Measurements from ENCODE around the gene BACH2. TPM values are rescaled to one million over a fixed set of nuclear protein-coding genes. Genes with fewer than 3 reads are reported as not detected.

The BACH2 gene
- total RNA-seq, 1 donor from 2014 or later, result 7.8 TPM

- no peak for DNase-seq (ENCODE audit: low spot score)
- H3K4me1 Mint-ChIP-seq (ENCODE audit: low read depth), result peaks cover 31% of the 10 kb centered on the region
- H3K9me3 Mint-ChIP-seq (ENCODE audit: low read depth), result no peaks in the 10 kb centered on the region
- H3K27me3 Mint-ChIP-seq (ENCODE audit: low read depth), result no peaks in the 10 kb centered on the region
- peak overlapping the region; percentile 58 for H3K27ac Mint-ChIP-seq (ENCODE audit: unreplicated experiment)
- no peak for TF ChIP-seq CTCF (IDR thresholded peaks at IDR 0.05)
- no peaks in the 10 kb centered on the region for H3K36me3 Mint-ChIP-seq (ENCODE audit: low read depth)
- H3K4me3 Mint-ChIP-seq (ENCODE audit: unreplicated experiment), result no peak overlapping the region
Observed at GRCh38 chr6:90195094-90195829, 101.4 kb downstream of the BACH2 start.

GRCh38 chr6:90194371-90194841 lies 102.2 kb downstream of the BACH2 start:
- no peaks in the 10 kb centered on the region for H3K36me3 Mint-ChIP-seq (ENCODE audit: low read depth)
- H3K4me3 Mint-ChIP-seq (ENCODE audit: unreplicated experiment), result no peak overlapping the region
- H3K4me1 Mint-ChIP-seq (ENCODE audit: low read depth), result peaks cover 35% of the 10 kb centered on the region
- no peak for TF ChIP-seq CTCF (IDR thresholded peaks at IDR 0.05)
- no peaks in the 10 kb centered on the region for H3K27me3 Mint-ChIP-seq (ENCODE audit: low read depth)
- H3K27ac Mint-ChIP-seq (ENCODE audit: unreplicated experiment), result peak overlapping the region; percentile 62
- no peak for DNase-seq (ENCODE audit: low spot score)
- no peaks in the 10 kb centered on the region for H3K9me3 Mint-ChIP-seq (ENCODE audit: low read depth)

- Mint-ChIP-seq H3K4me3 (ENCODE audit: unreplicated experiment) (no peak overlapping the region), H3K36me3 (ENCODE audit: low read depth) (no peaks in the 10 kb centered on the region), H3K27ac (ENCODE audit: unreplicated experiment) (no peak overlapping the region), H3K27me3 (ENCODE audit: low read depth) (no peaks in the 10 kb centered on the region), H3K9me3 (ENCODE audit: low read depth) (no peaks in the 10 kb centered on the region), H3K4me1 (ENCODE audit: low read depth) (peaks cover 35% of the 10 kb centered on the region)
- no peak for DNase-seq (ENCODE audit: low spot score)
- TF ChIP-seq CTCF (IDR thresholded peaks at IDR 0.05), result no peak
Observed at GRCh38 chr6:90193359-90193758, 103.3 kb downstream of the BACH2 start.

GRCh38 chr6:90192857-90193256 lies 103.8 kb downstream of the BACH2 start:
- Mint-ChIP-seq H3K4me3 (ENCODE audit: unreplicated experiment) (no peak overlapping the region), H3K27ac (ENCODE audit: unreplicated experiment) (no peak overlapping the region), H3K27me3 (ENCODE audit: low read depth) (no peaks in the 10 kb centered on the region), H3K9me3 (ENCODE audit: low read depth) (no peaks in the 10 kb centered on the region), H3K4me1 (ENCODE audit: low read depth) (peaks cover 35% of the 10 kb centered on the region), H3K36me3 (ENCODE audit: low read depth) (no peaks in the 10 kb centered on the region)
- DNase-seq (ENCODE audit: low spot score), result no peak
- no peak for TF ChIP-seq CTCF (IDR thresholded peaks at IDR 0.05)

GRCh38 chr6:90190752-90191395 lies 105.8 kb downstream of the BACH2 start:
- Mint-ChIP-seq H3K4me3 (ENCODE audit: unreplicated experiment) (no peak overlapping the region), H3K36me3 (ENCODE audit: low read depth) (no peaks in the 10 kb centered on the region), H3K4me1 (ENCODE audit: low read depth) (peaks cover 37% of the 10 kb centered on the region), H3K27me3 (ENCODE audit: low read depth) (no peaks in the 10 kb centered on the region), H3K9me3 (ENCODE audit: low read depth) (no peaks in the 10 kb centered on the region), H3K27ac (ENCODE audit: unreplicated experiment) (no peak overlapping the region)
- TF ChIP-seq CTCF (IDR thresholded peaks at IDR 0.05), result no peak
- no peak for DNase-seq (ENCODE audit: low spot score)

Measured in chondrocyte (in vitro differentiated cells).